NCI-H2107 treated with DMSO at 0.1 percent for 48 hours (cell line): Measurements from ENCODE around the gene ARRB1.

ENCODE experiments used
- DNase-seq: peaks from one replicate; lab custom pipeline; 2025; ENCODE audit not compliant: unreplicated experiment; lab: John Stamatoyannopoulos, UW

The ARRB1 gene

DNA sequence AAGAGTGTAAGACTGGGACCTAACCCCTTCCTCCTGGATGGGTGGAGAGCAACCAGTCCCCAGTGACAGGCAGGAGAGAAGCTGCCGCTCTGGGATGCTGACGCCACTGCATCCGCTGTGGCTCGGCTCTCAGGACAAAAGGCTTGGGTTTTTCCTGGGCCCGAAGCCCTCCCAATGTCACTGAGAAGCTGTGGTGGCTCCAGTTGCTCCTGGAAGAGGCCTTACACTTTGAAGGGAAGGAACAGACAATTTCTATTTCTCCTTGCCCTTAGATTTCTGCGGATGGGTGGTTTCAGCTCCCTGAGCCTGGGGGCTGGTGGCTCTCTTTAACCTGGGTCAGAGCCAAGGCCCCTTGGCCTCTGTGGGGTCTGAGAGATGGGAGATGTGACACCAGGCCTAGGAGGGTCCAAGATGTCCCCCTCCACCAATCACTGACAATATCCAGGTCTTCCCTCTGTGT lies 89.5 kb downstream of the ARRB1 start:
- DNase-seq = no peak

DNA sequence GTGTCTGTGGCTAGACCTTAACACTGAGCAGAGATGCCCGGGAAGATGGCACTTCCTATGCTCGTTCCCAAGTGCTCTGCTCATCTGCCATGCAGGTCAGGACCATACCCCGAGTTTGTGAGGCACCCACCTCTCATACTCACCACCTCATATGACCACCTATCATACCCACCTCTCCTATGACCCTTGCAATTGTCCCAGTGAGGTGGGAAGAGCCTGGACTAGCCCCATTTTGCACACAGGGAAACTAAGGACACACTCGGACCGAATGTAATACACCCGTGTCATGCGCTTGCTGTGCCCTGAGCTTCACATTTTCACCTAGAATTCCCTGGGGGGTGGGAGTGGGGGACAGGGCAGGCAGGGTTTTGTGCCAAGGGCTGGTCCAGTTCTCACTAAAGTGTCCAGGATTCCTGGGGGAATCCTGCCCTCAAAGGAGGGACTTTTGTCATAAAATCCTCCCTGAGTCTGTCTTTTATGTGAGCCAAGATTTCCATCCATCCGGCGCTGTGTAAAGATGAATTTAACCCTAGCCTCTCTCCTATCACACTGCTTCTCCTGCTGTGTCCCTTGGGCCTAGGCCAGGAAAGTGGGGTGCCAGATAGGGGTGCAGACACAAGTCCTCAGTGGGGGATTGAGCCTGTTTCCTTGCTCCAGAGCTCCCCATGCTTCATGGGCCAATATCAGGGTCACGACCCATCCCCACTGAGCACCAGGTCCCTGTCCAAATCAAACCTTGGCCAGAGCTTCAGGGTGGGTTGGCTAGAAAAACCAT lies 90.9 kb downstream of the ARRB1 start:
- no peak for DNase-seq

DNA sequence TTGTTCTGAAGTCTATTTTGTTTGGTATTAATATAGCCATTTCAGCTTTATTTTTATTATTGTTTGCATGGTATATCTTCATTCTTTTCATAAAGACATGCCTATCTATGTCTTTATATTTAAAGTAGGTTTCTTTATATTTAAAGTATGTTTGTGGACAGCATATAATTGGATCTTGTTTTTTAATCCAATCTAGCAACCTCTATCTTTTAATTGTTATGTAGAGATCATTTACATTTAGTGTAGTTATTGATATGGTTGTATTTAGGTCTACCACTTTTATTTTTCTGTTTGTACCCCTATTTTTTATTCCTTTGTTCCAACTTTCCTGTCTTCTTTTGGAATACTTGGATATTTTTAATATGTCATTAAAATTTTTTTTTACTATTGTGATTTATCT lies 97.1 kb downstream of the ARRB1 start:
- no peak for DNase-seq

DNA sequence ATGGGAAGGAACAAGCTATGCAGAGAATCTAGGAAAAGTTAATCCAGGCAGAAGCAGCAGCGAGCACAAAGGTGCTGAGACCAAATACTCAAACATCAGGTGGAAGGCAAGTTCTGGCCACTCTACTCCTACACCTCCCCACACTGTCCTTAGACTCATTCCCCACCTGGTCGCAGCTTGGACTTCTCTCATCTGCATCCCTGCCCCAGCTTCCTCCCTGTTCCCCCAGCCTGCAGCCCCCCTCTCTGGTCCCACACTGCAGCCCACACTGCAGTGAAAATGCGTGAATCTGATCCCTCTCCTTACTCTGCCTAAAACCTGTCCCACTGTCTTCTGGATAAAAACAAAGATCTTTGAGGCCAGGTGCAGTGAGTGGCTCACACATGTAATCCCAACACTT lies 101.8 kb downstream of the ARRB1 start:
- DNase-seq = no peak

DNA sequence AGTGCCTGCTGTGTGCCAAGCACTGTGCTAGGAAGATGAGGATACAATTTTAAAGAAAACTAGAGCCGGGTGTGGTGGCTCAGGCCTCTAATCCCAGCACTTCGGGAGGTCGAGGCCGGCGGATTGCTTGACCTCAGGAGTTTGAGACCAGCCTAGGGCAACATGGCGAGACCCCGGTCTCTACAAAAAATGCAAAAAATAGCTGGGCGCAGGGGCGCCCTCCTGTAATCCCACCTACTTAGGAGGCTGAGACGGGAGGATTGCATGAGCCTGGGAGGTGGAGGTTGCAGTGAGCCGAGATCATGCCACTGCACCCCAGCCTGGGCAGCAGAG lies 102.6 kb downstream of the ARRB1 start:
- no peak for DNase-seq

DNA sequence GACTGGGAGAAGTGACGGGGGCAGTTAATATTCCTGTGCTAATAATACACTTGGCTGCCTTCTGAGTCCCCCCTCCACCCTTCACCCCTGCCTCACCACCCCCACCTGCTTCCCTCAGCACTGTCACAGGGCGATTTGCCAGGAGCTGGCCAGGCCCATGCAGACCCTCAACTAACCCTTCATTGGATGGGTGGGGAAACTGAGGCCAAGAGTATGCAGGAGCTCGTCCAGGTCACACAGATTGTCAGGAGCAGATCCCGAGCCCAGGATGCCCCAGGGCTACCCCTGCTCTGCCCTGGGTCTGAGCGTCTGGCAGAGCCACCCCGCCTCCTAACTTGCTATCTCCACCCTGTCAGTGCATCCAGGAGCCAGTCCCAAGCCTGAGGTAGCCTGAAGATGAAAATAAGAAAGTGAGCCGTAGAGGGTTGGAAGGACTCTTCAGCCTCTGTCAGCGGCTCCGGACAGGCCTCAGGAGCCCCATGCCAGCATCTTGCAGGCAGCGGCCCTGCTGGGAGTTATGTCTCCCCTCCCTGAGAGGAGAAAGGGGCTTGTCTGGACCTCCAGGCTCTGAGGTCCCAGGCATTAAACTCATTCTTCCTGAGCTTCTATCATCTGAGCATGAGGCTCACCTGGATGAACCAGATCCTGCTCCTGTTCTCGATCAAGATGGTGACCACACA lies 104.7 kb downstream of the ARRB1 start:
- DNase-seq = no peak

DNA sequence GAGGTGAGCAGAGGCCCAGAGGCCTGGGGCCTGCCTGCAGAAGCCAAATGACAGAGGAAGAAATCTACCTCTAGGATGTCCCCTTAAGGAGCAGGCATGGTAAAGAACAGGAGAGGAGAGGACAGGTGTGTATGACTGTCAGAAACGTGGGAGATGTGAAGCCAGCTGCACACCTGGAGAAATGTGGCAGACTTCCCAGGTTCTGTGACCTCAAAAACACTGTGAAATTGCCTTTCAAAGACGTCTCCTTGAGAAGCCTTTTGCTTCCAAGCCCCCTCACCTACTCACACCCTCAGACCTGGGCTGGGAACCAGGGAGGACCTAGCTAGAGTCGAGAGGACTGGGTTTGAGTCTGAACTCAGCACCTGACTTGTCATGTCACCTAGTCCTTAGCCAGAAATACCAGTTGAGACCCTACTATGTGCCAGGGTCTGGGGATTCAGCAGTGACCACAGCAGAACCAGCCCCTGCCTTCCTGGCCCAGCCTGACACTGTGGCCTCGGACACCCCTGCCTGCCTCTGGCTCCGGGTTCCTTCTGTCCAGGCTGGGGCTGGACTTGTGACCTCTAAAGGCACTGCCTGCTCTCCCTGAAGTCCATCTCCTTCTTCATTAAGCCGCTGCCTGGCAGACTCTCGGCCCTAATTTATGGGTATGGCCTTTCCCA lies 105.3 kb downstream of the ARRB1 start:
- DNase-seq = no peak

DNA sequence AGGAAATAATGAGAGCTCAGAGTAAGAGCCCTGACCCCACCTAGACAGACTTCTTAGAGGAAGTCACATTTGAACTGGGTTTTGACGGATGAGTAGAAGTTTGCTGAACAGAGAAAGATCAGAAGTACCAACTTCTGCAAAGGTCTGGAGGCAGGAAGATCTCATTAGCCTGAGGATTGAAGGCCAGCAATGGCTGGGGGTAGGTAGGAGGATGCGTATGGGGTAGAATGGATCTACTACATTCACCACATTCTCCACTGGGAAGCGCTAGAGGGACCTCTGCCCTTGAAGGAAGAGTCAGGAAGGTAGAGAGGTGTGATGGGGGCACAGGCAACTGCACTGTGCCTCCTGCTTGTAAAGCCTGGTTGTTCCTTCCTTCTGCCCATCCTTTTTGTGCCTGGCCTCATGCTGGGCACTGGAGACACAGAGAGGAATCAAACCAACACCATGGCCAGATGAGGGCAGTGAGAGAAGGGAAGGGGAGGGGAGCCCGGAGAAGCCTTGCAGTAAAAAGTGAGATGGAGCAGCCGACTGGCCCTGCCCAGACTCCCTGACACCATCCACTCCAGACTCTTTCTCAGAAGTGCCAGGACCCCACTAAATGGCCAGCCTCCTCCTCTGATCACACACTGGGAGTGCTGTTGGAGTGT lies 106.0 kb downstream of the ARRB1 start:
- DNase-seq = no peak

DNA sequence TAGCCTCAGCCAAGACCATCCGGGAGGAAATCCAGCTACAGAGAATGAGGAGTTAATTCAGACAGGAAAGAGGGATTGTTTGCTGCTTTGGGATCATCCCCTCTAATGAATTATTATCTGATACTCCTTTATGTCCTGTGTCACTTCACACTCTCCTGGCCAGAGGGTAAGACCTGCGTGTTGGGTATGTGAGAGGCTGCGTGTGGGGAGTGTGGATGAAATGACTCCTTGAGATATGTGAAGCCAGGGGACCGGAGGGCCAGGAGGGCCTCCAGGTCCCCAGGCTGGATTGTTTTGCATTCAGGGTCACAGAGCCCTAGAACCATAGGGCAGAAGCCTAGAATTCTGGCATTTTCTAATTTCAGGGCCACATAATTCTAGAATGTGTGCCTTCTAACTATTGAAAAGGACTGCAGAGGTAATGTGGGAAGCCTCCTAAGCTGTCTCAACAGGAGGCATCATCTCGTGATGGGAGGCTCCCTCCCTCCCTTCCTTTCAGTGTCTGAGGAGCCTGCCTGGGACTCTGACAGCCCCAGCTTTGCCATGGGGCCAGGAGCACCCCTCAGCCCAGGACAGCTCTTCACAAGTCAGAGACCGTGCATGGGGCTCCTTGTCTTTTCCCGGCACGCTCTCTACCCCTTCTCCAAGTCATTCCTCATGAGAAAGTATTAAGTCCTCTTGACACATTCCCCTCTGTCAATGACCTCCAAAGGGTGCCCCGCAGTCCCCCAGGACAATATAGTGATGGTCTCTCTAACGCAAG lies 107.2 kb downstream of the ARRB1 start:
- DNase-seq = no peak

DNA sequence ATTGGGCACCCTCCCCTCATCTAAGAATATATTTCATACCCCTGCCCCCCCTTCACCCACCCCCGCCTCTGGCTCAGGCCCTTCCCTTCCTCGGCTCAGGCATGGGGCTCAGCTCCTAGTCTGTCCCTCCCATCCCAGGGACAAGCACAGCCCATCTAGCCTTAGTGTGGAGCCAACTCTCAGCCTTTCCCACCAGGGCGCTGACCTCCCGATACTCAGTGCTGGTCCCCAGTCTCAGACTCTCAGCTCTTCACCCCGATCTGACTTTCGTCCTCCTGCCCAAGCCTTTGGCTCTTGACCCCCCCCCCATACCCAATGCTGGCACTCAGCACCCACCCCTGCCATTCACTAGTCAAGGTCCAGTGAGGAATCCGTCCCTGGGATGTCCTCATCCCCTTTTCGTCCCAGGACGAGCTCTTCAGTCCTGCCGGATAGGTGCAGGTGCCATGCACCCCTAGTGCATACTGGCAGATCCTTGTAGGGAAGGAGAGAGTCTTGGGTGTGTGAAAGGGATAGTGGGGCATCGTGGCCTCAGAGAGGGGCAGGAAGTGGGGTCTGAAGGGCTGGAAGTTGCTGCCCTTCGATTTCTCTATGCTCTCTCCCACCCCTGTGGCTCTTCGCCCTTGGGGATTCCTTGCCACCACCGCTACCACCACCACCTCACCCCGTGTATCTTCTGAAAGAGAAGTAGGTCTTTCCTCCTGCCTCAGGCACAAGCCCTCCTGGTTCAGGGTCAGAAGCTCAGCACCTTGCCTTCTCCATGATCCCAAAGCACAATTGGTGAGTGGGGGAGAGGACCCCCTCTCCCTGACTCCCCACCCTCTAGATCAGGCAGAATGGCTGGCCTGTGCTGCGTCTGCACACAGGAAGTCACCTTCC lies 108.5 kb downstream of the ARRB1 start:
- no peak for DNase-seq

DNA sequence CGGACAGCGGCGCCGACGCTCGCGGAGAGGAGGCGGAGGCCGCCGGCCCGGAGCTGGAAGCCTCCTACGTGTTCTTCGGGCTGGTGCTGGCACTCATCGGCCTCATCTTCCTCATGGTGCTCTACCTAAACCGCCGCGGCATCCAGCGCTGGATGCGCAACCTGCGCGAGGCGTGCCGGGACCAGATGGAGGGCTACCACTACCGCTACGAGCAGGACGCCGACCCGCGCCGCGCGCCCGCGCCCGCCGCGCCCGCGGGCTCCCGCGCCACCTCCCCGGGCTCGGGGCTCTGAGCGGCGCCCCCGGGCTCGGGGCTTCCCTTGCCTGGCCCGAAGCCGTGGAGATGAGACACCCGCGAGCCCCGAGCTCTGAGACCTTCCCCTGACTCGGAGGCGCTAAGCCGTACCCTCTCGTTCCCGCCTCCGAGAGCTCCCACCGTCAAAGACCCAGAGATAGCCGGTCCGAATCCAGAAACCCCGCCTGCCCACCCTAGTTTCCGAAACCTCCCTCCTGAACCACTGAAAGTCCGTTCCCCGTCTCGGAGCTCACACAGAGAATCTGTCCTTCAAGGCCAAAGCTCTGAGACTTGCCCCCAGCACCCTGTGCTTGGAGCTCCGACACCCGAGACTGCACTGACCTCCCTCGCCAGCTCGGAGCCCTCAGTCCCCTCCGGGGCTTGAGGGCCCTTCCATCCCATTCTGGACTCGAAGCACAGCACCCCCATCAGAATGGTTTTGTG lies 109.4 kb downstream of the ARRB1 start:
- DNase-seq = no peak

DNA sequence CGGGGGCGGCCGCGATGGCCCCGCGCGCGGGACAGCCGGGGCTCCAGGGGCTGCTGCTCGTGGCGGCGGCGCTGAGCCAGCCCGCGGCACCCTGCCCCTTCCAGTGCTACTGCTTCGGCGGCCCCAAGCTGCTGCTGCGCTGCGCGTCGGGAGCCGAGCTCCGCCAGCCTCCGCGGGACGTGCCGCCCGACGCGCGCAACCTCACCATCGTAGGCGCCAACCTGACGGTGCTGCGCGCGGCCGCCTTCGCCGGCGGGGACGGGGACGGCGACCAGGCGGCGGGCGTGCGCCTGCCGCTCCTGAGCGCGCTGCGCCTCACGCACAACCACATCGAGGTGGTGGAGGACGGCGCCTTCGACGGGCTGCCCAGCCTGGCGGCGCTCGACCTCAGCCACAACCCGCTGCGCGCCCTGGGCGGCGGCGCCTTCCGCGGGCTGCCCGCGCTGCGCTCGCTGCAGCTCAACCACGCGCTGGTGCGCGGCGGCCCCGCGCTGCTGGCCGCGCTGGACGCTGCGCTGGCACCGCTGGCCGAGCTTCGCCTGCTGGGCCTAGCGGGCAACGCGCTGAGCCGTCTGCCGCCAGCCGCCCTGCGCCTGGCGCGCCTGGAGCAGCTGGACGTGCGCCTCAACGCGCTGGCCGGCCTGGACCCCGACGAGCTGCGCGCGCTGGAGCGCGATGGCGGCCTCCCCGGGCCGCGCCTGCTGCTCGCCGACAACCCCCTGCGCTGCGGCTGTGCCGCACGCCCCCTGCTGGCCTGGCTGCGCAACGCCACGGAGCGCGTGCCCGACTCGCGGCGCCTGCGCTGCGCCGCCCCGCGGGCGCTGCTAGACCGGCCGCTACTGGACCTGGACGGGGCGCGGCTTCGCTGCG lies 110.2 kb downstream of the ARRB1 start:
- peak; percentile 29 for DNase-seq

DNA sequence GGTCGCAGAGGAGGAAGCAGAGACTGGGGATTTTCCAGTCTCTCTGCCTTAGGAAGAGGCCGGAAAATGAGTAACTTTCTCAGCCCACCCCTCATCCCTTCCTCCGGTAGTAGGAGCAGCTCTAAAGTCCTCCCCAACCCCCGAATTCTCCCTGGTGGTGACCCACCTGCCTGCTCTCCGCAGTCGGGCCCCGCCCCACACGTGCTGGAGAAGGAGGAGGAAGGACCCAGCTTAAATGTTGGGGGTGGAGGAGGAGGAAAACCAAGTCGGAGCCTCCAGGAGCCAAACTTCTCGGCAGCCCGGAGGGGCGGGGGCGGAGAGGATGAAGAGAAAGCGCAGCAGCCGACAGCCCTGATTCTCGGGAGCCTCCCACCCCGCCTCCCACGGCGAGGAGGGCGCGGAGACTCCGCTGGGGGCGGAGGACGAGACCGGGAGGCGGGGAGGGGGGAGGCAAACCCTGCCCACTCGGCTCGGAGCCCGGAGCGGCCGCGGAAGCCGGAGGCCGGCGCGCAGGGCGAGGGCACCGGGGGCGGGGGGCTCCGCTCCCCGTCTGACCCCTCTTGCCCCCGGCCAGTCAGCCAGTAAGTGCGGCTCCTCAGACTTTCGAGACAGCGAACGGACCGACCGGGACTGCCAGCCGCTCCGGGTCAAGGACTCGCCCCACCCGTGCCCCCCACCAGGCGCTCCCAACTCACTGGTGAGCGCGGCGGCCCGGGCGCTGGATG lies 111.0 kb downstream of the ARRB1 start, which contains the start of gene TPBGL:
TSS of gene TPBGL (plus strand) at position 464 of the 725 bp plus-strand sequence. CDS start 276 bp downstream, outside the sequence.
- no peak for DNase-seq

DNA sequence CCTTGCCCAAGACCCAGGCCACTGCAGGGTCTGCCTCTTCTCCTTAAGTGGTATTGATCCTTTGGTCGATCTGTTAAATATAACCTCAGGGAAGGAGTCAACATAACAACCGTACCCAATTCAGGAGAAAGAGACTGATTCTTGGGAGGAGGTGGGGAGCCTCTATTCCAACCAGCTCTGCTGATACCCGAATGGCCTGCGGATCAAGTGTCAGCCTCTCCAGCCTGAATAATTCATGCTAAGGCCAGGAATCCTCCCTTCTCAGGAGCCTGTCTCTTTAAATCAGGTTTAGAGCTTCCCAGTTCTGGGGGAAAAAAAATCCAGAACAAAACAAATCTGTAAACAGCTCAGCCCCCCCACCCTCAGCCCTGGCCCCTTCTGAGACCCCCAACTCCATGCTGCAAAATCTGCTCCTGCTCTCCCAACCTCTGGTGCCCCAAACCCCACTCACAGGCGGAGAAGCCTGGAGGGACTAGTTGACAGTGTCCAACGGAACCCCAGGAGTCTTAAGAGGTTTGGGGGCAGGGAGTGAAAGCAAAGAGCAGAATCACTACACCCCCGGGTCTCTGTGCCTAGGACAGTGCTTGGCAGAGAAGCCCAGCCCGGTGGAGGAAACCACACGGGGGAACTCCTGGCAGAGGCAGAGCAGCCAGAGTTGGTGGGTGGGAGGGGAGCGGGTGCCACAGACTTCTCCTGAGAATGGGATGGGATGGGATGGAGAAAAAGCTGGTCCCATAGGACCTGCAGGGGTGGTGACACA lies 111.8 kb downstream of the ARRB1 start:
- DNase-seq = no peak

DNA sequence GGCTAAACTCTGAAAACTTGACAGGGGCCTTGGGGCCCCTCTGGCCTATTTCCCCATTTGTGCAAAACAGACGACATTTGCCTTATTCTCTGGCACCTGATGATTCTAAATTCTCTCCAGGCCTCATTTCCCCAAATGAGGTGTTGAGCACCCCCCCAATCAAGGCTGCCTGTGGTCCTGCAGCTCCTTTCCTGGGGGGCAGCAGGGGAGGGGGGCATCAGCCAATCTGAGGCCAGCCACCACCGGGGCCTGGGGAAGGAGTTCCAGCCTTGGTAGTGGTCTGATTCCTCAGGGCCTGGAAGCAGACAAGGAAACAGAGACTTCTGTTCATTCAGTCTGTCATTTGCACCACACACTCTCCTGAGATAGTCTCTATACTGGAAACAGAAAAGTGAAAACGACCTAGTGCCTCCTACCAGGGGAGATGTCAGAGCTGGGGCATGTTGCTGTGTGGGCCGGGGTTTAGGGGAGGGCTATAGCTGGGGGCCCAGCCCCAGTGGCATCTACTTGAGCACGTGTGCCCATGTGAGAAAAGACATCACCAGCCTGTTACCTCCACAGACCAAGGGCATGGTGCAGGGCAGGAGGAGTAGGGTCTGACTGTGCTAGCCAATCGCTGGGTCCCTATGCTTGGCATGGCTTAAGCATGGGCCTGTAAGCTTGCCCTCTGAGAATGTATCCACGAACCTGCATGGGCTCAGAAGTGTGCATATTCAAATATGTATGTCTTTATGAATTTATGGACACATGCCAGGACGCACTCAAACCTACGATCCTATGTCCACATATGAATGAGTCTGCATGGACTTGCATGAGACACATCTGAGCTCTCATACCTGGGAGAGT lies 112.6 kb downstream of the ARRB1 start:
- DNase-seq = no peak

DNA sequence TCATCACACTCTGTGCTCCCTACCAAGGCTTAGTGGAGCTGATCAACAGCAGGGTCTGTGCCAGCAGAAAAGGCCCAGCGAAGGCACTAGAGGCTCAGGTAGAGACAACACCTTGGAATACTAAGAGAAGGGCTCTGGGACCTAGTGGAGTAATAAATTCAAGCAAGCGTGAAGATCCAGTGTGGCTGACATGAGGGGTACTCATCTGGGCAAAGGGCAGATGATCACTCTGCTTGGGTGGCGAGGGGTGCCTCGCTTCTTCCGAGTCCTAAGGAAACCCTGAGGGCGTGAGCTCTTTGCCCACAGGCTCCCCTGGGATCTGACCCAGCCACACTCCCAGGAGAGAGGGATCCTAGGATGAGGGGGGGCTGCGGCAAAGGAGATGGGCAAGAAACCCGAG lies 114.4 kb downstream of the ARRB1 start:
- no peak for DNase-seq
